ENCODE data around the gene NUDT16L1. TPM values are rescaled to one million over a fixed set of nuclear protein-coding genes. Genes with fewer than 3 reads are reported as not detected.

The NUDT16L1 gene
- polyA plus RNA-seq, 1 experiment: 25.2 TPM

DNA sequence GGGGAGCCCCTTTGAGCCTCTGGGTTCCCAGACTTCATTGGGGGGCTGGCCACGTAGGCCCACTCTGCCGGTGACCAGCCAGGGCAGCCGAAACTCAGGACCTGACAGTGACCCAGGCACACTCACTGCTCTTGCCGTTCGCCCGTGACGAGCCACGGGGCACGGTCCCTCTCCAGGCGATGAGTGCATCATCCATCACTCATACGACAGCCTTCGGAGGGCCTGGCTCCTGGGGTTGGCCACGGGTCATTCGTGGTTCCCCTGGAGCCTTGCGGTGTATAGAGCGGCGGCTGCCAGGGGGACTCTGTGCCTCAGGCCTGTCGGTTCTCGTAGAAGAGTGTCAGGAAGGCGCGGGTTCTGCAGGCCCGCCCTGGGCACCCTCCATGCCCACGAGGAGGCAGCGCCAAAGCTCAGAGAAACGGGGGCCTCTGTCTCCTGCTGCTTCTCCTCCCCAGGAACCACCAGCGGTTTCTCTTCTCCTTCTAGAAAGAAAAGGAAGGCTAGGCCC lies 11.2 kb upstream of the NUDT16L1 start:
- Histone ChIP-seq H3K27ac (ENCODE audit: low read depth, low read length) (no peak overlapping the region), H3K9me3 (ENCODE audit: control insufficient read depth, insufficient read depth, low read length) (no peaks in the 10 kb centered on the region; the same call in 1 of the 2 replicates), H3K4me3 (ENCODE audit: low read depth, low read length) (no peak overlapping the region), H3K27me3 (ENCODE audit: control insufficient read depth, insufficient read depth, low read length) (no peaks in the 10 kb centered on the region)
- POLR2A ChIA-PET: no interaction called here
- no peak for DNase-seq (ENCODE audit: low read depth, low spot score)
- no peak for TF ChIP-seq CTCF (IDR thresholded peaks at IDR 0.05; ENCODE audit: low read depth, low read length)
- CTCF ChIA-PET: interaction anchor here (1.2 kb wide), 1 partner anchor 11 kb away, joined by 6 read pairs; the partner anchor contains the start of gene NUDT16L1

DNA sequence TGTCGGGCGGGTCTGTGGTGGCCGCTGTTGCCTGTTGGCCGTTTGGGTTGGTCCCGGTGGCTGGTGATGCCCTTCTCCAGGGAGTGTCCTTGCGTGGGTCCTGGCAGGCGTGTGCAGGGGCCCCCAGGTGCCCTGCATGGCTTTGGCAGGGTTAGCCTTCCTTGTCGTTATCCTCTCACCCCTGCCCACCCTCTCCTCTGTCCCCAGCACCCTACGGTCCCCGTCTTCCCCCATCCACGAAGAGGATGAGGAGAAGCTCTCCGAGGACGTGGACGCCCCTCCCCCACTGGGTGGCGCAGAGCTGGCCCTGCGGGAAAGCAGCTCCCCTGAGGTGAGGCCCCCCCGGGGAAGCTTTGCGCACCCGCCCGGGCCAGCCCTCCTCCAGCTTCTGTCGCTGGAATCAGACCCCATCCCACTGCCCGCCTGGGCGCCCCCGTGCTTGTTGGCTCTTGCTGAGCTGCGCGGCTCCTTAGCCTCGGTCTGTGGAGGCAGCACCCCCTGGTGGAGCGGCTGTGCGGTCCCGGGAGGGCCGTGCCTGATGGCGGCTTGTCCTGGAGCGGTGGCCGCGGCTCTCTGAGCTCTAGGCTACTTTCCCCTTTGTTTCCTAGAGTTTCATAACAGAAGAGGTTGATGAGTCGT lies 10.6 kb upstream of the NUDT16L1 start:
- TF ChIP-seq CTCF (IDR thresholded peaks at IDR 0.05; ENCODE audit: low read depth, low read length): peak; percentile 41
- Histone ChIP-seq H3K4me3 (ENCODE audit: low read depth, low read length) (no peak overlapping the region), H3K27me3 (ENCODE audit: control insufficient read depth, insufficient read depth, low read length) (no peaks in the 10 kb centered on the region), H3K27ac (ENCODE audit: low read depth, low read length) (no peak overlapping the region), H3K9me3 (ENCODE audit: control insufficient read depth, insufficient read depth, low read length) (no peaks in the 10 kb centered on the region; the same call in 1 of the 2 replicates)
- ChIA-PET CTCF (interaction anchor here (0.9 to 1.2 kb wide), 2 partner anchors 10 to 176 kb away, joined by 3 to 6 read pairs; partner anchors contain the start of gene NUDT16L1), POLR2A (no interaction called here)
- DNase-seq (ENCODE audit: low read depth, low spot score): no peak

DNA sequence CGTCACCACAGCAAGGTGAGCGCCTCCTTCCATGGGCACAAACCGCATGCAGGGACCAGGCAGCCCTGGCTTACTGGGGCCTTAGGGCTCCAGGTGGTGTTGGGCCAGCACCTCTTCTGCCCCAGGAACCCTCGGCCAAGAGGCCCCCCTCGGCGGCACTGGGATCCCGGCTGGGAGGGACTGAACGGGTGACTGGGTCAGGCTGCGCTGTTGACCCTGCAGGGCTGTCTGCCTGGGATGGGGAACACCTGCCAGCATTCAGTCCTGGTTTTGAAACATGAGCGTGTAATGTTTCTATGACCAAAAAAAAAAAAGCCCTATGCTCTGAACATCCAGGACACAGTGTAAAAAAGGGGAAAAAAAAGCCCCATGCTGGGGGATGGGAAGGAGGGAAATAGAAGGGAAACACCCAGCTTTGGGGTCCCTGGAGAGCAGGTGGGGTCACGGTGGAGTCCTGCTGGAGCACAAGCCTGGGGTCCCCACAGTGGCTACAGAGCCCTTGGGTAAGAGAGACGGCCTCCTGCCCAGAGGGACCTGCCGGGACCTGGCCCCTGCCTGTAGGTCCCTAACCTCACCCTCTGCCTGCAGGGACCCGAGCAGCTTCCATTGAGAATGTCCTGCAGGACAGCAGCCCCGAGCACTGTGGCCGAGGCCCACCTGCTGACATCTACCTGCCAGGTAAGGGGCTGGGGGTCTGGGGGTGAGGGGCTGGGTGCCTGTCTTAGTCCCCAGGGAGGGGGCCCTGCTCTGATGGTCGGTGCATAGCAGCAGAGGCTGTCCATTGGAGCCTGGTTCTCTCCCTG lies 9.9 kb upstream of the NUDT16L1 start:
- Histone ChIP-seq H3K27ac (ENCODE audit: low read depth, low read length) (no peak overlapping the region), H3K9me3 (ENCODE audit: control insufficient read depth, insufficient read depth, low read length) (no peaks in the 10 kb centered on the region; the same call in 1 of the 2 replicates), H3K27me3 (ENCODE audit: control insufficient read depth, insufficient read depth, low read length) (no peaks in the 10 kb centered on the region), H3K4me3 (ENCODE audit: low read depth, low read length) (no peak overlapping the region)
- TF ChIP-seq CTCF (IDR thresholded peaks at IDR 0.05; ENCODE audit: low read depth, low read length): no peak
- CTCF ChIA-PET: interaction anchor here (0.9 to 1.2 kb wide), 2 partner anchors 10 to 176 kb away, joined by 3 to 6 read pairs; partner anchors contain the start of gene NUDT16L1
- DNase-seq (ENCODE audit: low read depth, low spot score): no peak
- POLR2A ChIA-PET: no interaction called here

DNA sequence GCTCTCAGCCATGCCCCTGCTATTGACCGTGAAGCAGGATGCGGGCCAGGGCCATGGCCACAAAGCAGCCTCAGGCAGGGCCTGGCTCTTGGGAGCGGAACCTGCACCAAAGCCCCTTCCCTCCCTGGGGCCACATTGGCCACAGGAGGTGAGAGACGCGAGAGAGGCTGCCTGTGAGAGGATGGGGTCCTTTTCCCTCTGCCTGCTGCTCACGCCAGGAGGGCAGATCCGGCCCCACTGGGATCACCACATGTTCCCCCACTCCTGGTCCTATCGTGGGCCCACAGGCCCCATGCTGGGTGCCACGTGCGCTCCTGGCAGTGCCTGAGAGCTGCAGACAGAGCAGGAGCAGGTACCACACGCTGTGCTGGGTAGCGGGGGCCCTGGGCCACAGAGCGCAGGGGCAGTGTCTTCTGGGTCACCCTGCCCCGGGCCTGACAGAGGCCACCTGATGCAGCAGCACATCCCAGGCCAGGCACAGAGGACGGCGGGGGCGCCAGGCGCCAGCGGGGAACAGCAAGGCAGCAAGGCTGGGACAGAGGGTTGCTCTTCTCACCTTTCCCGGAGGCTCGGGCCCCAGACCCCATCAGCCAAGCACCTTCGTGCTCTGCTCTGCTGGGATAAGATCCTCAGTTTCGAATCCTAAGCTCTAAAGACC lies 9.2 kb upstream of the NUDT16L1 start:
- Histone ChIP-seq H3K4me3 (ENCODE audit: low read depth, low read length) (no peak overlapping the region), H3K9me3 (ENCODE audit: control insufficient read depth, insufficient read depth, low read length) (no peaks in the 10 kb centered on the region; the same call in 1 of the 2 replicates), H3K27me3 (ENCODE audit: control insufficient read depth, insufficient read depth, low read length) (no peaks in the 10 kb centered on the region), H3K27ac (ENCODE audit: low read depth, low read length) (no peak overlapping the region)
- ChIA-PET POLR2A (no interaction called here), CTCF (no interaction called here)
- DNase-seq (ENCODE audit: low read depth, low spot score): no peak
- no peak for TF ChIP-seq CTCF (IDR thresholded peaks at IDR 0.05; ENCODE audit: low read depth, low read length)
